Keratinocyte (primary cell): ENCODE measurements around the gene FRS2. TPM values are rescaled to one million over a fixed set of nuclear protein-coding genes. Genes with fewer than 3 reads are reported as not detected.

Experiments
- DNase-seq: peaks from one replicate; pipeline ENCODE4 v3.0.0-alpha.2; 2011; ENCODE audit warnings: low read depth, missing footprints, low spot score
- FAIRE-seq: peaks from 2 replicates; lab custom pipeline; 2011; peaks lifted over from hg19 to GRCh38; lab: Jason Lieb, UNC
- H2AFZ ChIP-seq: 2 replicates; pipeline ENCODE4 v1.6.0; 2012; ENCODE audit warnings: low read length, control low read depth, inconsistent platforms; ENCODE audit not compliant: control insufficient read depth
- H3K27ac ChIP-seq: 2 replicates; pipeline ENCODE4 v1.5.1; 2011; ENCODE audit warnings: low read length; ENCODE audit not compliant: control insufficient read depth, insufficient read depth
- H3K27me3 ChIP-seq: 3 replicates; pipeline ENCODE4 v1.6.0; 2011; ENCODE audit warnings: low read length; ENCODE audit not compliant: control insufficient read depth, insufficient read depth; ENCODE audit errors: extremely low read depth
- H3K36me3 ChIP-seq, 2 experiments: 2 replicates in 1 of 2; 3 replicates in 1 of 2; pipeline ENCODE4 v1.5.1; 2011; ENCODE audit warnings: low read length in 2 of 2, mild to moderate bottlenecking in 1 of 2; ENCODE audit not compliant: control insufficient read depth in 2 of 2, insufficient read depth in 2 of 2; ENCODE audit errors: extremely low read depth in 1 of 2
- H3K4me1 ChIP-seq: 3 replicates; pipeline ENCODE4 v1.5.1; 2011; ENCODE audit warnings: low read length; ENCODE audit not compliant: control insufficient read depth, insufficient read depth; ENCODE audit errors: extremely low read depth
- H3K4me2 ChIP-seq: 3 replicates; pipeline ENCODE4 v1.6.0; 2011; ENCODE audit warnings: low read depth, low read length; ENCODE audit not compliant: control insufficient read depth, insufficient read depth; ENCODE audit errors: extremely low read depth
- H3K4me3 ChIP-seq, 3 experiments: fragments of 200-600 bp in 1 of 3; sonication (generic) in 1 of 3; 2 replicates in 2 of 3; 3 replicates in 1 of 3; pipeline ENCODE4 v1.5.1; 2011 to 2016; ENCODE audit warnings: low read length in 3 of 3, mild to moderate bottlenecking in 3 of 3, control low read depth in 2 of 3, inconsistent platforms in 1 of 3, low read depth in 1 of 3, mixed read lengths in 1 of 3, mixed run types in 1 of 3, moderate library complexity in 1 of 3; ENCODE audit not compliant: control insufficient read depth in 2 of 3, insufficient read depth in 2 of 3; ENCODE audit errors: extremely low read depth in 1 of 3
- H3K79me2 ChIP-seq: 2 replicates; pipeline ENCODE4 v1.6.0; 2012; ENCODE audit warnings: low read length; ENCODE audit not compliant: control insufficient read depth, insufficient read depth
- H3K9ac ChIP-seq: 3 replicates; pipeline ENCODE4 v1.6.0; 2011; ENCODE audit warnings: low read length; ENCODE audit not compliant: control insufficient read depth, insufficient read depth; ENCODE audit errors: extremely low read depth
- H3K9me1 ChIP-seq: 3 replicates; pipeline ENCODE4 v1.6.0; 2011; ENCODE audit warnings: low read length; ENCODE audit not compliant: control insufficient read depth, insufficient read depth; ENCODE audit errors: extremely low read depth
- H3K9me3 ChIP-seq: 2 replicates; pipeline ENCODE4 v1.5.1; 2012; ENCODE audit warnings: low read depth, low read length; ENCODE audit not compliant: control insufficient read depth
- H4K20me1 ChIP-seq: 3 replicates; pipeline ENCODE4 v1.6.0; 2011; ENCODE audit warnings: low read length; ENCODE audit not compliant: control insufficient read depth, insufficient read depth; ENCODE audit errors: extremely low read depth
- CTCF ChIP-seq, 3 experiments: IDR thresholded peaks in 1 of 3; conservative IDR thresholded peaks in 1 of 3; optimal IDR thresholded peaks in 1 of 3; 2 replicates in 2 of 3; 3 replicates in 1 of 3; pipeline versions ENCODE3 to v1.5.1; 2011; ENCODE audit warnings: low read length in 3 of 3, mild to moderate bottlenecking in 3 of 3, moderate library complexity in 2 of 3, control low read depth in 1 of 3, inconsistent platforms in 1 of 3; ENCODE audit not compliant: insufficient read depth in 2 of 3; ENCODE audit errors: extremely low read depth in 1 of 3
- EZH2 ChIP-seq: IDR thresholded peaks from one replicate; pipeline ENCODE4 v1.6.1; 2012; ENCODE audit warnings: inconsistent platforms, mild to moderate bottlenecking, low read length, moderate library complexity
- dilution Hi-C: fragments of 300-500 bp; cut with MboI; formaldehyde crosslinking; loops from one replicate; pipeline ENCODE4 v1.7.0; 2020; ENCODE audit warnings: low sequenced_read_pairs; ENCODE audit not compliant: extremely low pct_ligation_motif_present
- polyA plus RNA-seq, 5 experiments: library from polyadenylated mRNA; depleted of rRNA in 3 of 5; stranded (reverse) in 3 of 5; stranded (forward) in 1 of 5; unstranded in 1 of 5; fragments of >200 nt; gene quantifications; 1 replicate in 1 of 5; 2 replicates in 3 of 5; 3 replicates in 1 of 5; pipeline versions ENCODE4 v1.2.1 to v1.2.3, GENCODE V29; 2011 to 2012; ENCODE audit warnings: missing spikeins in 2 of 5, low read depth in 1 of 5, low replicate concordance in 1 of 5

Gene FRS2
- polyA plus RNA-seq, 1 donor (not counting 4 experiments of a cell fraction or from before 2014, with no cell fraction given) = 28.6 TPM

- Histone ChIP-seq H3K27ac (no peak overlapping the region), H2AFZ (no peak overlapping the region), H3K27me3 (no peaks in the 10 kb centered on the region), H3K9me3 (no peaks in the 10 kb centered on the region), H4K20me1 (no peaks in the 10 kb centered on the region), H3K9ac (no peak overlapping the region), H3K4me2 (no peak overlapping the region), H3K4me1 (no peaks in the 10 kb centered on the region), H3K4me3 (no peak overlapping the region), H3K36me3 (no peaks in the 10 kb centered on the region), H3K9me1 (no peaks in the 10 kb centered on the region), H3K79me2 (no peaks in the 10 kb centered on the region)
- dilution Hi-C loops = no loop called here
- DNase-seq (no peak), FAIRE-seq (no peak)
- TF ChIP-seq CTCF (optimal IDR thresholded peaks at IDR 0.05 in 1 of 3, IDR thresholded peaks at IDR 0.05 in 1 of 3, conservative IDR thresholded peaks at IDR 0.05 in 1 of 3; ENCODE audit: extremely low read depth in 1 of 3, insufficient read depth in 2 of 3, low read length in 3 of 3) = no peak
- TF ChIP-seq EZH2 = no peak
These were observed 34.5 kb upstream of the FRS2 start for GRCh38 chr12:69435644-69436043.

- no peaks in the 10 kb centered on the region for H3K79me2 ChIP-seq
- no peaks in the 10 kb centered on the region for H4K20me1 ChIP-seq
- no peak overlapping the region for H2AFZ ChIP-seq
- no peaks in the 10 kb centered on the region for H3K36me3 ChIP-seq
- dilution Hi-C loops = no loop called here
- H3K4me1 ChIP-seq = no peaks in the 10 kb centered on the region
- H3K27ac ChIP-seq = no peak overlapping the region
- H3K4me3 ChIP-seq = no peak overlapping the region
- FAIRE-seq = no peak
- TF ChIP-seq CTCF (optimal IDR thresholded peaks at IDR 0.05 in 1 of 3, IDR thresholded peaks at IDR 0.05 in 1 of 3, conservative IDR thresholded peaks at IDR 0.05 in 1 of 3; ENCODE audit: extremely low read depth in 1 of 3, insufficient read depth in 2 of 3, low read length in 3 of 3) = no peak
- TF ChIP-seq EZH2 = no peak
- DNase-seq = no peak
- no peaks in the 10 kb centered on the region for H3K9me1 ChIP-seq
- H3K9me3 ChIP-seq = no peaks in the 10 kb centered on the region
- no peak overlapping the region for H3K9ac ChIP-seq
- no peak overlapping the region for H3K4me2 ChIP-seq
- H3K27me3 ChIP-seq = no peaks in the 10 kb centered on the region
These were observed 33.1 kb upstream of the FRS2 start for GRCh38 chr12:69437073-69437472.
